Measurements from ENCODE around the gene RNASE7. TPM values are rescaled to one million over a fixed set of nuclear protein-coding genes. Genes with fewer than 3 reads are reported as not detected.
A peak's percentile ranks its signal among the peaks of the same experiment; 100 is the strongest.

The RNASE7 gene
- total RNA-seq, 1 donor from 2014 or later: not detected

DNA sequence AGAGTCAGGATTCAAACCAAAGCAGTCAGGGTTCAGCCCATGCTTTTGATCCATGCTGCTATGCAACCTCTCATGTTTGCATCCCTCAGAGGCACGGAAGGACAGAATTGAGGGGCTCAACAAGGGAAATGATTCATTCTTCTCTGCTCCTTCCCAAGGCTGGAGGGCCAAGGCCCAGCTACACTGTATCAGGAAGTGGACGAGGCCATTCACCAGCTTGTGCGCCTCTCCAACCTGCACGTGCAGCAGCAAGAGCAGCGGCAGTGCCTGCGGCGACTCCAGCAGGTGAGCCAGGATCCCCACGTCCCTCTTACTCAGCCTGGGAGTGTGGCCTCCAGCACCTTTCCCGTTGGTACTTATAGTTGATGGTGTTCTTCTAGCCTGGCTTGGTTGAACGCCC, 36.6 kb downstream of the RNASE7 start:
- H3K27ac Mint-ChIP-seq: no peak overlapping the region
- no peaks in the 10 kb centered on the region for H3K4me1 Mint-ChIP-seq (ENCODE audit: low read depth)
- peaks cover 6% of the 10 kb centered on the region for H3K27me3 Mint-ChIP-seq (ENCODE audit: insufficient read depth)
- H3K36me3 Mint-ChIP-seq (ENCODE audit: low read depth): no peaks in the 10 kb centered on the region
- no peak overlapping the region for H3K4me3 Mint-ChIP-seq
- no peaks in the 10 kb centered on the region for H3K9me3 Mint-ChIP-seq
- no peak for DNase-seq (ENCODE audit: low spot score)
- intact Hi-C loops (cut with micrococcal nuclease): no loop called here

DNA sequence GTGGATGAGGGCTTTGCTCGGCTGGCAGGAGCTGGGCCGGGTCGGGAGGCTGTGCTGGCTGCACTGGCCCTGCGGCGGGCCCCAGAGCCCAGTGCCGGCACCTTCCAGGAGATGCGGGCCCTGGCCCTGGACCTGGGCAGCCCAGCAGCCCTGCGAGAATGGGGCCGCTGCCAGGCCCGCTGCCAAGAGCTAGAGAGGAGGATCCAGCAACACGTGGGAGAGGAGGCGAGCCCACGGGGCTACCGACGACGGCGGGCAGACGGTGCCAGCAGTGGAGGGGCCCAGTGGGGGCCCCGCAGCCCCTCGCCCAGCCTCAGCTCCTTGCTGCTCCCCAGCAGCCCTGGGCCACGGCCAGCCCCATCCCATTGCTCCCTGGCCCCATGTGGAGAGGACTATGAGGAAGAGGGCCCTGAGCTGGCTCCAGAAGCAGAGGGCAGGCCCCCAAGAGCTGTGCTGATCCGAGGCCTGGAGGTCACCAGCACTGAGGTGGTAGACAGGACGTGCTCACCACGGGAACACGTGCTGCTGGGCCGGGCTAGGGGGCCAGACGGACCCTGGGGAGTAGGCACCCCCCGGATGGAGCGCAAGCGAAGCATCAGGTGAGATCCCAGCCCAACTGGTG, 39.5 kb downstream of the RNASE7 start:
- intact Hi-C loops (cut with micrococcal nuclease): no loop called here
- peaks cover 3% of the 10 kb centered on the region for H3K4me1 Mint-ChIP-seq (ENCODE audit: low read depth)
- no peaks in the 10 kb centered on the region for H3K9me3 Mint-ChIP-seq
- H3K36me3 Mint-ChIP-seq (ENCODE audit: low read depth): no peaks in the 10 kb centered on the region
- H3K4me3 Mint-ChIP-seq: no peak overlapping the region
- H3K27ac Mint-ChIP-seq: no peak overlapping the region
- H3K27me3 Mint-ChIP-seq (ENCODE audit: insufficient read depth): peaks cover 2% of the 10 kb centered on the region
- DNase-seq (ENCODE audit: low spot score): no peak

DNA sequence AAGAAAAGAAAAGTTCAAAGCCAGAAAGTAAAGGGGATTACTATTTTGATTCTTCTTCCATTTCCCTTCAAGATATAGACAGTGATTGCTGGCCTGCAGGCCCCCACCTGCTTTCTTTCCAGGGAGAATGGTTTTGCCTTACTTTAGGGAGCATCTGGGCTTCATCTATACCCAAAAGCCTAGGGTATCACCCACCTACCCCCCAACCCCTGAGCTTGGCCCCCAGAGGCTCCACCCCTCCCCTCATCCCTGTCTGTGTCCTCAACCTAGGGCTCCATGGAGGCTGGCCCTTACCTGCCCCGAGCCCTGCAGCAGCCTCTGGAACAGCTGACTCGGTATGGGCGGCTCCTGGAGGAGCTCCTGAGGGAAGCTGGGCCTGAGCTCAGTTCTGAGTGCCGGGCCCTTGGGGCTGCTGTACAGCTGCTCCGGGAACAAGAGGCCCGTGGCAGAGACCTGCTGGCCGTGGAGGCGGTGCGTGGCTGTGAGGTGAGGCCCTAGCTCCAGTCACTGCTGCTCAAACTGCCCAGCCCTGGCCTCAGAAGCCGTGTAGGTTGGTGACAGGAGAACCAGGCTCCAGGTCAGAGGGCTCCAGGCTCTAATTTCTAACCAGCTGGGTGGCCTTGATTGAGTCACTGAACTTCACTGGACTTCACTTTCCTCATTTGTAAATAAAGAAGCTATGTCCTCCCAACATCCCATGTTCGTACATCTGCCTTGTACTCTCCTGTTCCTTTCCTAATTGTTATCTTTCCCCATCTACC, 41.6 kb downstream of the RNASE7 start:
- H3K4me3 Mint-ChIP-seq: no peak overlapping the region
- H3K27ac Mint-ChIP-seq: no peak overlapping the region
- no peaks in the 10 kb centered on the region for H3K27me3 Mint-ChIP-seq (ENCODE audit: insufficient read depth)
- no peaks in the 10 kb centered on the region for H3K9me3 Mint-ChIP-seq
- intact Hi-C loops (cut with micrococcal nuclease): no loop called here
- H3K36me3 Mint-ChIP-seq (ENCODE audit: low read depth): no peaks in the 10 kb centered on the region
- H3K4me1 Mint-ChIP-seq (ENCODE audit: low read depth): peaks cover 16% of the 10 kb centered on the region
- no peak for DNase-seq (ENCODE audit: low spot score)

- intact Hi-C loops (cut with micrococcal nuclease): no loop called here
- no peak overlapping the region for H3K4me3 Mint-ChIP-seq
- peaks cover 20% of the 10 kb centered on the region for H3K4me1 Mint-ChIP-seq (ENCODE audit: low read depth)
- no peak overlapping the region for H3K27ac Mint-ChIP-seq
- no peak for DNase-seq (ENCODE audit: low spot score)
- H3K36me3 Mint-ChIP-seq (ENCODE audit: low read depth): no peaks in the 10 kb centered on the region
- H3K9me3 Mint-ChIP-seq: no peaks in the 10 kb centered on the region
- no peaks in the 10 kb centered on the region for H3K27me3 Mint-ChIP-seq (ENCODE audit: insufficient read depth)
These were observed 42.2 kb downstream of the RNASE7 start for GRCh38 chr14:21084396-21084795.

- no peak overlapping the region for H3K4me3 Mint-ChIP-seq
- no peak for DNase-seq (ENCODE audit: low spot score)
- no peaks in the 10 kb centered on the region for H3K27me3 Mint-ChIP-seq (ENCODE audit: insufficient read depth)
- no peaks in the 10 kb centered on the region for H3K9me3 Mint-ChIP-seq
- intact Hi-C loops (cut with micrococcal nuclease): no loop called here
- no peaks in the 10 kb centered on the region for H3K36me3 Mint-ChIP-seq (ENCODE audit: low read depth)
- peaks cover 20% of the 10 kb centered on the region for H3K4me1 Mint-ChIP-seq (ENCODE audit: low read depth)
- H3K27ac Mint-ChIP-seq: no peak overlapping the region
These were observed 43.1 kb downstream of the RNASE7 start for GRCh38 chr14:21084998-21085853.

DNA sequence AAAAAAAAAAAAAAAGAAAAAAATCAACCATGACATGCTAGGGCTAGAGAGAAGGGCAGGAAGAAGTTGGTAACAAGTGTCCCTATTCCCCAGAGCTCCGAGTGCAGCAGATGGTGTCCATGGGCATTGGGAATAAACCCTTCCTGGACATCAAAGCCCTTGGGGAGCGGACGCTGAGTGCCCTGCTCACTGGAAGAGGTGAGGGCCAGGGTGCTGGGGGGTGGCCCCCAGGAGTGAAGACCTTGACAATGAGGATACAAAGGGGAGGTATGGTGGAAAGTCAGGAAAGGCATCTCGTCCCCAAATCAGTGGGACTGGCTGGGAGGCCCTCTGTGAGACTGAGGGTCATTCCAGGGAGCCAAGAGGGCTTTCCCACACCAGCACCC, 44.7 kb downstream of the RNASE7 start:
- Mint-ChIP-seq H3K9me3 (no peaks in the 10 kb centered on the region), H3K36me3 (ENCODE audit: low read depth) (no peaks in the 10 kb centered on the region), H3K4me1 (ENCODE audit: low read depth) (peaks cover 20% of the 10 kb centered on the region), H3K27me3 (ENCODE audit: insufficient read depth) (no peaks in the 10 kb centered on the region), H3K27ac (peak overlapping the region; percentile 49), H3K4me3 (no peak overlapping the region)
- intact Hi-C loops (cut with micrococcal nuclease): loop anchor here (1.0 kb wide), 2 partner anchors 17 to 19 kb away; no protein-coding TSS in a partner anchor
- no peak for DNase-seq (ENCODE audit: low spot score)

- Mint-ChIP-seq H3K9me3 (no peaks in the 10 kb centered on the region), H3K27ac (peak overlapping the region; percentile 67), H3K4me3 (no peak overlapping the region), H3K27me3 (ENCODE audit: insufficient read depth) (no peaks in the 10 kb centered on the region), H3K36me3 (ENCODE audit: low read depth) (peaks cover 1% of the 10 kb centered on the region), H3K4me1 (ENCODE audit: low read depth) (peaks cover 22% of the 10 kb centered on the region)
- intact Hi-C loops (cut with micrococcal nuclease): loop anchor here (1.0 kb wide), 2 partner anchors 17 to 19 kb away; no protein-coding TSS in a partner anchor
- DNase-seq (ENCODE audit: low spot score): peak; percentile 75
These were observed 45.3 kb downstream of the RNASE7 start for GRCh38 chr14:21087294-21088091.

- peaks cover 2% of the 10 kb centered on the region for H3K36me3 Mint-ChIP-seq (ENCODE audit: low read depth)
- intact Hi-C loops (cut with micrococcal nuclease): no loop called here
- H3K4me1 Mint-ChIP-seq (ENCODE audit: low read depth): peaks cover 31% of the 10 kb centered on the region
- DNase-seq (ENCODE audit: low spot score): no peak
- no peaks in the 10 kb centered on the region for H3K9me3 Mint-ChIP-seq
- H3K4me3 Mint-ChIP-seq: peak overlapping the region; percentile 20
- peak overlapping the region; percentile 70 for H3K27ac Mint-ChIP-seq
- peaks cover 2% of the 10 kb centered on the region for H3K27me3 Mint-ChIP-seq (ENCODE audit: insufficient read depth)
These were observed 46.5 kb downstream of the RNASE7 start for GRCh38 chr14:21088687-21089086.

DNA sequence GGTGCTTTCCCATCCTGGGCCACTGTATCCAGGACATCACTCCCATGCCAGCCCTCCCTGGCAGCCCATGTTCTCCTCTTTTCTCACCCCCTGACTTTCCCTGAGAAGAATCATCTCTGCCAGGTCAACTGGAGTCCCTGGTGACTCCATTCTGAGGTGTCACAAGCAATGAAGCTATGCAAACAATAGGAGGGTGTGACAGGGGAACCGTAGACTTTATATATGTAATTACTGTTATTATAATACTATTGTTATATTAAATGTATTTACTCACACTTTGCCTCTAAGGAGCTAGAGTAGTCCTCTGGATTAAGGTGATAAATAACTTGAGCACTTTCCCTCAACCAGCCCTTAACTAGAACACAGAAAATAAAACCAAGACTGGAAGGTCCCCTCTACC, 47.1 kb downstream of the RNASE7 start:
- DNase-seq (ENCODE audit: low spot score): no peak
- Mint-ChIP-seq H3K27ac (no peak overlapping the region), H3K4me1 (ENCODE audit: low read depth) (peaks cover 31% of the 10 kb centered on the region), H3K36me3 (ENCODE audit: low read depth) (peaks cover 2% of the 10 kb centered on the region), H3K27me3 (ENCODE audit: insufficient read depth) (peaks cover 2% of the 10 kb centered on the region), H3K9me3 (no peaks in the 10 kb centered on the region), H3K4me3 (no peak overlapping the region)
- intact Hi-C loops (cut with micrococcal nuclease): no loop called here

DNA sequence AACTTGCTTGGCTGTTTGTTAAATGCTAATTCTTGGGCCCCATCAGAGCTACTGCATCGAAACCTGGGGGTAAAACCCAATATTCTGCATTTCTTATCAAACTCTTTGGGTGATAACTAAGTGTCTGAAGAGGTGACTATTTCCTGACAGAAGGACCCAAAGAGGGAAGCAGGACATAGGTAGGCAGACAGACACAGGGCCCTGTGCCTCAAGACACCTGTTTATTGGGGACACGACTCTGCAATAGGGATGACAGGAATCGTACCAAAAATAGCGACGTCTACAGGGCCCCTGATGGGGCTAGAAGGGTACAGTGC, 47.7 kb downstream of the RNASE7 start:
- Mint-ChIP-seq H3K36me3 (ENCODE audit: low read depth) (peaks cover 2% of the 10 kb centered on the region), H3K4me3 (no peak overlapping the region), H3K4me1 (ENCODE audit: low read depth) (peaks cover 31% of the 10 kb centered on the region), H3K27me3 (ENCODE audit: insufficient read depth) (peaks cover 2% of the 10 kb centered on the region), H3K27ac (no peak overlapping the region), H3K9me3 (no peaks in the 10 kb centered on the region)
- intact Hi-C loops (cut with micrococcal nuclease): no loop called here
- DNase-seq (ENCODE audit: low spot score): no peak

DNA sequence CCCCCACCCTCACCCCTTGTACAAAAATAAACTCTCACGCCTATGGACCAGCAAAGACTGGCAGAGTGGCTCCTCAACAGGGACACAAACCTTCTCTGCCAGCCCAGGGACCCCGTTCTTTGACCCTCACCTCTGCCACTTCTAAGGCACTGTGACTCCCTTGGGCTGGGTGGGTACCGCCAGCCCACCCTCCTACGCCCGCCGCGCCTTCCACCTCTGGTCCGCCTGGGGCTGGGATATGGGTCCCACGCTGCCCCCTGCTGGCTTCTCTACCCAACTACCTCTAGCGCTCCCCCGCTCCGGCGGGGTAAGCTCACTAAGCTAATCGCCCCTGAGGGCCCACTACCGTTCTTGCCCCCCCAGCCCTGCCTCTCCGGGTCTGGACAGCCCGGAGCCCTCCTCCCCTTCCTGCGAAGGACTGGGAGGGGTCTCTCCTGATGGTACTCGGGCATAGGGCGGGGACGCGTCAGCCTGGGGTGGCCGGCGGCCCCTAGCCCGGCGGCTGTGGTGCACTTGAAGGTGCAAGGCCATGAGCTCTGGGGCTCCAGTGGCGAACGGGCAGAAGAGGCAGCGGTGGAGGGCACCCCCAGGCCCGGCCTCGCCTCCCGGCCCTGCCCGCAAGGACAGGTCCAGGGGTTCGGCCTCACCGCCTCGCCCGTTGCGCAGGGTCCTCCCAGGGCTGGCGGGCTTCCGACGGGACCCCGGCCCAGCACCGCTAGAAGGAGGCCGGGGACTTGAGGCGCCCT, 48.2 kb downstream of the RNASE7 start:
- no peak for DNase-seq (ENCODE audit: low spot score)
- Mint-ChIP-seq H3K27ac (no peak overlapping the region), H3K36me3 (ENCODE audit: low read depth) (peaks cover 2% of the 10 kb centered on the region), H3K4me3 (no peak overlapping the region), H3K27me3 (ENCODE audit: insufficient read depth) (peaks cover 2% of the 10 kb centered on the region), H3K4me1 (ENCODE audit: low read depth) (peaks cover 31% of the 10 kb centered on the region), H3K9me3 (no peaks in the 10 kb centered on the region)
- intact Hi-C loops (cut with micrococcal nuclease): no loop called here
